GM18517 (cell line): ENCODE measurements around the gene ASAP2.

Experiments
- ATAC-seq: cut with Tn5 transposase; IDR thresholded peaks from one replicate; pipeline ENCODE4 v1.9.1; 2021; ENCODE audit warnings: mild to moderate bottlenecking, moderate library complexity; ENCODE audit not compliant: unreplicated experiment

ASAP2 gene

DNA sequence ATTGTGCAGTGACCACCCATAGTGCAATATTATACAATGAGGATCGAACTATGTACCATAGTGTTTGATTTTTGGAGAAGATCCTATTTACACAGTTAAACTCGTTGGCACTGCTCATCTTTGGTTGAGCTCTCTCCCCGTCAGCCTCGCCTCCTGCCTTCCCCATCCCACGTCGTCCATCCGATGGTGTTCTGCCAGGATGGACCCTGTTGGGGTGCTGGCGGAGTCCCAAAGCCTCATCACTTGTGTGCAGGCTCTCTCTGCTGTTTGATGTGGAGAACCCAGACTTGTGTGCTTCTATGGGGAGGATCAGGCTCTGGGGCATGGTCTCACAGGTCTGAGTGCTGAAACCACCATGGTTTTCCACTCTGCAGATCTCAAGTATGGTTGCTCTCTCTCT, 131.3 kb downstream of the ASAP2 start:
- ATAC-seq = no peak

DNA sequence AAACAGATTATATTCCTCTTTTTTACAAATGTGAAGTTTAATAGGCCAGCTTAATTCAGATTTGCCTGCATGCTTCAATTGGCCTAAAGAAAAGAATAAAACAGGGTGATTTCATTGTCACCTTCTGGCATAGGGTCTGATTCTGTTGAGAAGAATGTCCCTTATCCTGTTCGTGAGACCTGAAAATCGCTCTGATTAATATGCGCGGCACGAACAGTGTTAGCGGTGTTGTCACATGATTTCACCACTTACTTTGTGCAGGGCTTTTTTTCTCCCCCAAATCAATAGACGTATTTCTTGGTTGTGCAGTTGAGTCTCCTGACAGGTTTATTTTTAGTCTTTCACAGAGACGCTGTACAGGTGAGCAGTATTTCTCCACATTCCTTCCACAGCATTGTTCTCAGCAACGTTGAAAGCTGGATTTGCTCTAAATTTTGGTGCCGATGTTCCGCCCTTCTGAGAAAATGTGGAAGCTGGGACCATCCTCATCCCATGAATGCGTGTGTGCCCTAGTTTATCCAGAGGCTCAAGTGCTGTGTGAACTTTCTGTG, 134.8 kb downstream of the ASAP2 start:
- no peak for ATAC-seq

DNA sequence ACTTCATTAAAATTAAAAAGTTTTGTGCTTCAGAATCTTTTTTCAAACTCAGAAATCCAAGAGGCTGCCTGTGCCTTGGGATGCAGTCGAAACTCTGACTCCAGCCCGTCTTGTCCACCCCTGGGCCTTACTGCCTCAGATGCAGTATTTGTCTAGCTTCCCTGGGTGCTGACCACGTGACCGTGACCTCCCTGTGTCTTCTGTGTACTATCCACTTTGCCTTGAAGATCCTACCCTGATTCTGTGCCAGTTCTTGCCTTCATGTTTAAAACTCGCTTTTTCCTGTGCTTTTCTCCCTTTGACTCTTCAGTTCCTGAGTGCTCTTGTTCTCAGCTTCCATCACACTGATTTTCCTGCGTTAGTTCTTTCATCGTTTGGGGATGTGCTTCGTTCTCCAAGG, 136.0 kb downstream of the ASAP2 start:
- ATAC-seq = no peak

- ATAC-seq = no peak
Measured at GRCh38 chr2:9343524-9343923, 136.9 kb downstream of the ASAP2 start.

DNA sequence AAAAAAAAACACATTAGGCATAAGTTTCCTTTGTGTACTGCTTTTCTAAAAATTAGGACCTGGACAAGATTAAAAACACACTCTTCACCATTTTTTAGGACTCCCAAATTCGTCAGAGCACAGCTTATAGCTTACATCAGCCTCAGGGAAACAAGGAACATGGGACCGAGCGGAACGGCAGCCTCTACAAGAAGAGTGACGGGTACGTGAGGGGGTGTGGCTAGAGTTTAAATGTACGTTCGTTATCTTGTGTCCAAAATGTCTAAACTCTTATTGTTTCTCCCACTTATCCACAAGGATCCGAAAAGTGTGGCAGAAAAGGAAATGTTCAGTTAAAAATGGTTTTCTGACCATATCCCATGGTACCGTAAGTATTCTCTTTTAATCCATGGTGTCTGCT, 137.8 kb downstream of the ASAP2 start:
- no peak for ATAC-seq

DNA sequence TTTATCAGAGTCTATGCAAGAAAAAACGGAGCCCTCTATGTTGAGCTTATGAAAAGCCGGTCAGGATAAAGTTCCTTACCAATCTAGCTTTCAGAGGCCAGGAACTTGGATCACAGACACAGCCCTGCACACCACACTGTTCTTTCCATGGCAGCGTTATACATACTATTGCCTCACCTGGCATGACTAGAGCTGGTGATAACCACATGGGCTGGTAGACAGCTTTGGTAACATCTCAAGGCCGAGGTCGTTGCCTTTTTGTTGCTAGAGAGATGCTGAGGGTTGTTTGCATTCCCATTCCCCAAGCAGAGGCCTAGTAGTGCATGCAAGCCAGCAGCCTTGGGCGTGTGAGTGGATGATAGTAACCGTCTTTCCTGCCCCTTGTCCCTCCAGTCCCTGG, 138.7 kb downstream of the ASAP2 start:
- ATAC-seq = no peak

- no peak for ATAC-seq
Measured at GRCh38 chr2:9345997-9346396, 139.4 kb downstream of the ASAP2 start.

DNA sequence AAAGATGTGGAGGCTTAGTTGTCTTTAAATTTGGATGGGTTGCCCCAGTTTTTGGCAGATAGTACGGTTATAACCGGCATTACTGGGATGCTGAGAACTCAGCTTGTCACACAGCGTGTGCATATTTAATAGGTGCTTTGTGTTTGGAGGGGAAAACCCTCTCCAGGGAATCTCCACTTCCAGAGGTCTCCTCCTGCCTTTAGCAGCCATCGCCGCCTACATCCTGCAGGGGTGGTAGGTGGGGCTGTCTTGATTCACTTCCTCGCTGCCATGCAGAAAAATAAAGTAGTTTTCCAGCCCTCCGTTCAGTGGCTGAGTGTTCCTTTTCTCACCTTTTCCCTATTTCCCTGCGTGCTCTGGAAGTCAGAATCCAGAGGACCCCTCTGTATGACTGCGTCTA, 140.3 kb downstream of the ASAP2 start:
- no peak for ATAC-seq

DNA sequence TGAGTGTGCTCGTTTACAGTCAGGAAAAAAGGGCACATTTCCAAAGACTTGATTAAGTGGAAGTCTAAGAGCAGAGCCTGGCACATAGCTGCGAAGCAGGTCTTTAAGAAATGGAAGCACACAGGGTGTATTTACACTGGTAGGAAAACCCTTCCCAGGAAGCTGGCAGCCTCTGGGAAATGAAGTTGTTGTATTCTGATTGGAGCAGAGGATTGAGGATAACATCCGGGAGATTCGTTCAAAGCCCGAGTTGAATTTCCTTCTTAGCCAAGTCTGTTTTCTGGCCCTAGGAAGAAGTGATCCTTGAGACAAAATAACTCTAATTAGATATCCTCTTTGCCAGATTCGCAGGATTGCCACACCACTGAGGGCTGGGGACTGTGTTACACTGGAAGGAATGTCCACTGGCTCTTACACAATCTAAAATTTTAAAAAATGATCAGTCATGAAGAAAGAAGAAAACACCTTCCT, 140.8 kb downstream of the ASAP2 start:
- no peak for ATAC-seq

DNA sequence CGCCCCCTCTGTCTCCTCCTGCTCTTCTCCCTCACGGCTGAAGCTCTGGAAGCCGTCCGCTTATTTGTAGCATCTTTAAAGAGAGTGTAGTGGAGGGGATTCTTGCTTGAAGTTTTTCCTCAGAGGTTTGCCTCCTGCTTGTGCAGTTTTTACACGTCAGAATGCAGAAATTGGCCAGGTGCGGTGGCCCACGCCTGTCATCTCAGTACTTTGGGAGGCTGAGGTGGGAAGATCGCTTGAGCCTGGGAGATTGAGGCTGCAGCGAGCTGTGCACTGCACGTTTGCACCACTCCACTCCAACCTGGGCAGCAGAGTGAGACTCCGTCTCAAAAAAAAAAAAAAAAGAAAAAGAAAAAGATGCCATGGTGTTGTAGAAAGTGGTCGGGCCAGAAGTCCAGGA, 147.7 kb downstream of the ASAP2 start:
- no peak for ATAC-seq

GRCh38 chr2:9355270-9355669, 148.7 kb downstream of the ASAP2 start:
- no peak for ATAC-seq

DNA sequence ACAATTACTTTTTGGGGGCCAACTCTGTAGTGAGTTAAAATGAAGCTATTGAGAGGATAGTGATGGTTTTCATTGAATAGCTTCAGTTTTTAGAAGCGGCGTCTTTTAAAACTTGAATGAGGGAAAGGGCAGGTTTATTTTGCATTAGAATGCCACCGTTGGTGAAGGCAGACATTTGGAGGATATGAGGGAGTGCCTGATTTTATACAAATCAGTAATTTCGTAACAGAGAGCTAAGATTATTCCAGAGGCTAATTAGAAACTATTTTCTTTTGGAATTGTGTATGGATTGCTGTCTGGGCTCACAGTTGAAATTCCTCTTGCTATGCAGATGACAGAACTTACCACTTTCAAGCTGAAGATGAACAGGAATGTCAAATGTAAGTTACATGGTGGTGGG, 149.1 kb downstream of the ASAP2 start:
- ATAC-seq = no peak

DNA sequence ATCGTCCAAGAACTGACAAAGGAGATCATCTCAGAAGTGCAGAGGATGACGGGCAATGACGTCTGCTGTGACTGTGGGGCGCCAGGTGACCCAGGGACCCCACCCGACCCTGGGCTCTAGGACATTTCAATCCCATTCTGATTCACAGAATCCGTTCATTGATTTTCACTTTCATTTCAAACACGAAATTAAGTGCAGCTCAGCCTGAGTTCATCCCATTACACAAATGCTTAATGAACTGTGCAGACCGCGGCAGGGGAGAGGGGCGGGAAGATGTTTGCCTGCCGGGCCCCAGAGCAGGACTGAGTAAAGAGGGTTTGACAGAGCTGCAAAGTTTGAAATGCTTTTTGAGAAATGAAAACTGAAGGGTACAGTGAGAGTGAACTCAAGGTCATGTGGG, 149.6 kb downstream of the ASAP2 start:
- no peak for ATAC-seq

- no peak for ATAC-seq
Measured at GRCh38 chr2:9358846-9359245, 152.2 kb downstream of the ASAP2 start.

DNA sequence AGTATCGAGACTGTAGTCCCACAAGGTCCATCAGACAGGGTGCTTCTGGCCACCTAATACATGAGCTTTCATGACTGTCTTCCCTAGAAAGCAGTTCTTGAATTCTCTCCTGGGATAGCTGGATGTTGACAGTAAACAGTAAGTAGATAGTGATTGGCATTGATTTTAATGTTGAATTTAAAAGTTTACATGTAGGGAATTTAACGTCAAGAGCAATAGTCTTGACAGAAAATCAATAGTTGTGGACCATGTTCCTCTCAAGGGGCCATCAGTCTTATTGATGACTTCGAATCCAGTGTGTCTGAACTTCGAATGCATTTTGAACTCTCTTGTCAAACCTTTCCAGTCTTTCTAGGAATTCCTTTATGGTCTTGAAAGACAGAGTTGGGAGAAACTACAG, 152.9 kb downstream of the ASAP2 start:
- no peak for ATAC-seq

DNA sequence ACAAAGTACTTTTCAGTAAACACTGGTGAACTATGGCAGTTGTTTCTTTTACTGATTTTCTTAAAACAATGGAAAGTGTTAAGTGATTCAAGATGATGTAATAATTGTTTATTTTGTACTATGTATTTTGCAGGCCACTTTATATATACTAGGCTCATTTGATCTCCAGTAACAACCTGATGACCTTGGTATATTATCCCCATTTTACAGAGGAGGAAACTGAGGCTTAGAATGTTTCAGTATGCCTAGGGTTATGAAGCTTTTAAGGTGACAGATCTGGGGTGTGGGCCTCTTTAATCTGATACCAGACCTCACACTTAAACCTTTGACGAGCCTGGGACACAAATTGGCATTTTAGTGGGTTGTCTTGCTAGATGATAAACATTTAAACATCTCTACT, 153.5 kb downstream of the ASAP2 start:
- ATAC-seq = no peak

DNA sequence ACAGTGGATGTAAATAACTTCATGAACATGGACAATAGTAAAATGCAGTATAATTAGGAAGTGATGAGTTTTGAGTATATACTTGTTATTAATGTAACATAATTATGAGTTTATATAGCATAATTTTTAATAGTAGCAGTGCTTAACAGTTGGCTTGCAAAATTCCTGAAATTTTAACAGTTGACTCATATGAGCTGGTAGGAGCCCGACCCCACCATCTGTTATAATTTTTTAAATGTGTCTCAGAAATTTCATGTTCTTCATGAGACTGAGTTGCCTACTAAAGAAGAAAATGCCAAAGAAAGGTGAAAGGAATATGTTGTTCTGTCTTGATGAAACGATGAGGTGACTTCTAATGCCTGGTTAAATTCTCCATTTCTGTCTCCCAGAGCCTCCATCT, 154.1 kb downstream of the ASAP2 start:
- no peak for ATAC-seq

- ATAC-seq = no peak
Measured at GRCh38 chr2:9364373-9364772, 157.8 kb downstream of the ASAP2 start.

GRCh38 chr2:9364791-9365497, 158.3 kb downstream of the ASAP2 start:
- no peak for ATAC-seq

DNA sequence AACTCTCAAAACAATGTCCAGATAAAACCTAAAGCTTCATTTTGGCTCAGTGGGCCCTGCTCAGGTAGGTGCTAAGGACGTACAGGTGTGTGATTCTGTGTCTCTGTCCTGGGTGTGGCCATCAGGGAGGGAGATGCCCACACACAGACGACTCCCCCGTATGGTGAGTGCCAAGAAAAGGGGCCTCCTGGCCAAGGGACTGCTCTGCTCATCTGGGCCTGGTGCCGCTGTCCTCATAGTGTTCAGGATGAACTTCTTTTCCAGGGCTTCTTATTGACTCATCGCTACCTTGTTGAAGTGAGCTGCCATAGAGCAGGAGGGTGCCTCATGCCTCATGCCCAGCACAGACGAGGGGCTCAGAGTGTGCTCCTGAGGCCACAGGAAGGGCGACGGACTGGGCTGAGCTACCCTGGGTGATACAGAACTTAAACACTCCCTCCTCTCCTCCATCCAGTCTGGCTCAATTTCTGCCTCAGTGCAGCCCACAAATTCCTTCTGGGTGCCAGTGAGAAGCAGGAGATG, 158.9 kb downstream of the ASAP2 start:
- ATAC-seq = no peak

GRCh38 chr2:9366026-9366425, 159.4 kb downstream of the ASAP2 start:
- no peak for ATAC-seq

DNA sequence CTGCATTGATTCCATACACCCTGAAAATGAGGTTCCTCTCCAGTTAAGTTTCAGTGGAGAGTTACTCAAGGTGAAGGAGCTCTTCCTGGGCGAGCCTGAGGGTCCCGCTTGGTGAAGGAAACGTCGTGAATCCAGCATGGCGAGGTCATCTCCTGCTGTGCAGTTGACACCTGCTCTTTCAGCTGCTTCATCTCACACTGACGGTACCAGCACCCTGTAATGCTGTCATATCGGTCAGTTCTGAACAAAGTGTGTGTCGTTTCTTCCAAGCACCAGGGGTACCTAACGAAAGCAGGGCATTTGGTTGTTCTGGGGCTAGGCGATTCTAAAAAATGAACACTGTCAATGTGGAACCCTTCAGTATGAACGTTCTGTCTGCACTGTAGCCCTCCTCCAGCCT, 164.1 kb downstream of the ASAP2 start:
- ATAC-seq = no peak

DNA sequence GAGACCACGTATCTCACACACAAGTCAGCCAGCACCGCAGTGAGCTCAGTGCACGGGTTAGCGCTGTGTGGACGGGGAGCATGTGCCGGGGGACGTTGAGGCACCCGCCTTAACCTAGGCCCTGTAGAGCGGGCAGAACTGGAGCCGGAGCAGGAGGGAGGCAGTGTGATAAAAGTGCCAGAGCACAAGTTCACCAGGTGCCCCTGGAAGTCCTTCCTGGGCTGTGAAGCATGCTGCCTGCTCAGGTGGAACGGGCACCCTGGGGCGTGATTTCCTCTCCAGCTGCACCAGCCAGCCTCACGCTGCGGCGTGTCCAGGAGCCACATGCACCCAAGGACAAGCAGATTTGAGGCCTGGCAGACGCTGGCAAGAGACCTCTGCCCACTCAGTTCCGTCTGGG, 166.4 kb downstream of the ASAP2 start:
- no peak for ATAC-seq
